Caco-2 (cell line): ENCODE data around the gene PIH1D1. TPM values are rescaled to one million over a fixed set of nuclear protein-coding genes. Genes with fewer than 3 reads are reported as not detected.
A peak's percentile ranks its signal among the peaks of the same experiment; 100 is the strongest.

Experiments
- BruUV-seq: library from RNA; stranded (reverse); fragments of 400-500 nt; replicated peaks from 2 replicates; lab custom pipeline; 2021; lab: Mats Ljungman, UMichigan
- CTCF ChIA-PET: fragments of 300-600 bp; sonication (Branson Sonifier 250); formaldehyde crosslinking; loops from one replicate; lab custom pipeline; 2022; ENCODE audit warnings: antibody characterized with exemption; lab: Charles Lee
- POLR2A ChIA-PET: fragments of 300-600 bp; sonication (Branson Sonifier 250); formaldehyde crosslinking; loops from one replicate; lab custom pipeline; 2022; ENCODE audit warnings: antibody characterized with exemption; lab: Charles Lee
- DNase-seq, 2 experiments: peaks; one replicate each; pipeline versions ENCODE4 v3.0.0 to v3.0.0-alpha.2; 2020 to 2022
- H3K27me3 ChIP-seq: replicated peaks from 2 replicates; pipeline ENCODE4 v1.6.0; 2011; ENCODE audit warnings: low read length; ENCODE audit not compliant: control insufficient read depth, insufficient read depth
- H3K36me3 ChIP-seq: 2 replicates; pipeline ENCODE4 v1.5.1; 2011; ENCODE audit warnings: low read length; ENCODE audit not compliant: control insufficient read depth, insufficient read depth
- H3K4me1 ChIP-seq: fragments of 250-450 bp; sonication (Bioruptor Pico); 2 replicates; pipeline ENCODE4 v1.5.1; 2020; ENCODE audit warnings: mild to moderate bottlenecking
- H3K4me3 ChIP-seq: 2 replicates; pipeline ENCODE4 v1.5.1; 2011; ENCODE audit warnings: low read depth, mild to moderate bottlenecking, control low read depth, low read length
- H3K9me3 ChIP-seq: fragments of 250-450 bp; sonication (Bioruptor Pico); 2 replicates; pipeline ENCODE4 v1.5.1; 2020; ENCODE audit warnings: mild to moderate bottlenecking, moderate library complexity
- H3K27ac Mint-ChIP-seq: one replicate; pipeline ENCODE4 v1.8.0; 2022; ENCODE audit warnings: mixed read lengths; ENCODE audit not compliant: unreplicated experiment
- H3K27me3 Mint-ChIP-seq: one replicate; pipeline ENCODE4 v1.8.0; 2022; ENCODE audit warnings: mixed read lengths; ENCODE audit not compliant: insufficient read depth, unreplicated experiment
- H3K36me3 Mint-ChIP-seq: one replicate; pipeline ENCODE4 v1.8.0; 2022; ENCODE audit warnings: mild to moderate bottlenecking, mixed read lengths; ENCODE audit not compliant: insufficient read depth, unreplicated experiment
- H3K4me1 Mint-ChIP-seq: one replicate; pipeline ENCODE4 v1.8.0; 2022; ENCODE audit warnings: low read depth, mixed read lengths; ENCODE audit not compliant: unreplicated experiment
- H3K4me3 Mint-ChIP-seq: one replicate; pipeline ENCODE4 v1.8.0; 2022; ENCODE audit warnings: mild to moderate bottlenecking, moderate library complexity, mixed read lengths; ENCODE audit not compliant: unreplicated experiment
- H3K9me3 Mint-ChIP-seq: one replicate; pipeline ENCODE4 v1.8.0; 2022; ENCODE audit warnings: mixed read lengths; ENCODE audit not compliant: unreplicated experiment
- intact Hi-C: fragments of 100-400 bp; cut with micrococcal nuclease; formaldehyde crosslinking; loops from one replicate; pipeline ENCODE4 v1.10.0; 2022; ENCODE audit not compliant: unreplicated experiment
- total RNA-seq: library from RNA; stranded (reverse); gene quantifications from 2 replicates; pipeline ENCODE4 v1.2.3, GENCODE V29; 2022
- TF ChIP-seq, protein P1 (sequence below), 2 experiments: fragments of 200-600 bp in 1 of 2; IDR thresholded peaks; 1 replicate in 1 of 2; 2 replicates in 1 of 2; pipeline versions ENCODE4 v1.5.1 to v1.8.0; 2011 to 2022; ENCODE audit warnings: antibody characterized with exemption in 1 of 2, control low read depth in 1 of 2, inconsistent platforms in 1 of 2, low read depth in 1 of 2, low read length in 1 of 2, mild to moderate bottlenecking in 1 of 2, moderate library complexity in 1 of 2; ENCODE audit not compliant: insufficient read depth in 1 of 2, severe bottlenecking in 1 of 2, unreplicated experiment in 1 of 2

Gene PIH1D1
- total RNA-seq, 1 experiment from 2014 or later, result 150 TPM

GRCh38 chr19:49488046-49488862 lies 36.6 kb upstream of the PIH1D1 start:
- Mint-ChIP-seq H3K4me3 (peak overlapping the region; percentile 97), H3K27me3 (no peaks in the 10 kb centered on the region), H3K4me1 (no peaks in the 10 kb centered on the region), H3K9me3 (no peaks in the 10 kb centered on the region), H3K36me3 (peaks cover 64% of the 10 kb centered on the region), H3K27ac (peak overlapping the region; percentile 99)
- intact Hi-C loops, result no loop called here
- peak overlapping the region; percentile 88 for H3K4me3 ChIP-seq
- no peak for DNase-seq
- no peaks in the 10 kb centered on the region for H3K27me3 ChIP-seq
- BruUV-seq, result no TSS peak
- H3K9me3 ChIP-seq, result no peaks in the 10 kb centered on the region
- POLR2A ChIA-PET, result interaction anchor here (0.7 to 1.0 kb wide), 2 partner anchors 35 to 152 kb away, joined by 3 read pairs; partner anchors contain the start of genes ALDH16A1 and RRAS
- TF ChIP-seq, protein P1, sequence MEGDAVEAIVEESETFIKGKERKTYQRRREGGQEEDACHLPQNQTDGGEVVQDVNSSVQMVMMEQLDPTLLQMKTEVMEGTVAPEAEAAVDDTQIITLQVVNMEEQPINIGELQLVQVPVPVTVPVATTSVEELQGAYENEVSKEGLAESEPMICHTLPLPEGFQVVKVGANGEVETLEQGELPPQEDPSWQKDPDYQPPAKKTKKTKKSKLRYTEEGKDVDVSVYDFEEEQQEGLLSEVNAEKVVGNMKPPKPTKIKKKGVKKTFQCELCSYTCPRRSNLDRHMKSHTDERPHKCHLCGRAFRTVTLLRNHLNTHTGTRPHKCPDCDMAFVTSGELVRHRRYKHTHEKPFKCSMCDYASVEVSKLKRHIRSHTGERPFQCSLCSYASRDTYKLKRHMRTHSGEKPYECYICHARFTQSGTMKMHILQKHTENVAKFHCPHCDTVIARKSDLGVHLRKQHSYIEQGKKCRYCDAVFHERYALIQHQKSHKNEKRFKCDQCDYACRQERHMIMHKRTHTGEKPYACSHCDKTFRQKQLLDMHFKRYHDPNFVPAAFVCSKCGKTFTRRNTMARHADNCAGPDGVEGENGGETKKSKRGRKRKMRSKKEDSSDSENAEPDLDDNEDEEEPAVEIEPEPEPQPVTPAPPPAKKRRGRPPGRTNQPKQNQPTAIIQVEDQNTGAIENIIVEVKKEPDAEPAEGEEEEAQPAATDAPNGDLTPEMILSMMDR (IDR thresholded peaks at IDR 0.05; ENCODE audit: insufficient read depth in 1 of 2, low read depth in 1 of 2, low read length in 1 of 2, severe bottlenecking in 1 of 2, unreplicated experiment in 1 of 2), result no peak
- CTCF ChIA-PET, result interaction anchor here (0.6 kb wide), 1 partner anchor 71 kb away, joined by 5 read pairs; no protein-coding TSS in a partner anchor
- peaks cover 13% of the 10 kb centered on the region; the same call in 1 of the 2 replicates for H3K4me1 ChIP-seq
- peaks cover 8% of the 10 kb centered on the region for H3K36me3 ChIP-seq

GRCh38 chr19:49487277-49488045 lies 35.8 kb upstream of the PIH1D1 start, which contains the start of gene RPL13A:
Gene RPL13A, plus strand, starts transcription at chr19:49487608. Its CDS starts 22 bp downstream, at chr19:49487630.
- Histone ChIP-seq H3K9me3 (no peaks in the 10 kb centered on the region), H3K4me1 (peaks cover 13% of the 10 kb centered on the region; the same call in 1 of the 2 replicates), H3K4me3 (peak within 1 kb of the TSS; percentile 88), H3K36me3 (peaks cover 8% of the 10 kb centered on the region), H3K27me3 (no peaks in the 10 kb centered on the region)
- Mint-ChIP-seq H3K9me3 (no peaks in the 10 kb centered on the region), H3K4me1 (no peaks in the 10 kb centered on the region), H3K4me3 (peak within 1 kb of the TSS; percentile 97), H3K36me3 (peaks cover 56% of the 10 kb centered on the region), H3K27me3 (no peaks in the 10 kb centered on the region), H3K27ac (peak within 1 kb of the TSS; percentile 99)
- CTCF ChIA-PET, result no interaction called here
- TSS peak; percentile 72 for BruUV-seq
- peak; percentile 99 to 100 for DNase-seq
- POLR2A ChIA-PET, result interaction anchor here (0.7 to 1.0 kb wide), 2 partner anchors 34 to 153 kb away, joined by 3 read pairs; partner anchors contain the start of genes ALDH16A1 and RRAS
- TF ChIP-seq, protein P1 (IDR thresholded peaks at IDR 0.05; ENCODE audit: insufficient read depth in 1 of 2, low read depth in 1 of 2, low read length in 1 of 2, severe bottlenecking in 1 of 2, unreplicated experiment in 1 of 2), result no peak
- intact Hi-C loops, result loop anchor here (1.0 kb wide), 2 partner anchors 9 to 34 kb away; partner anchors contain the start of genes ALDH16A1 and RPS11
